Epithelial cell of esophagus (primary cell): ENCODE results near the gene ZDHHC19.

ENCODE experiments used
- DNase-seq: peaks from one replicate; pipeline ENCODE4 v3.0.0; 2010; ENCODE audit warnings: low read depth
- H3K4me3 ChIP-seq: 2 replicates; pipeline ENCODE4 v1.5.1; 2011; ENCODE audit warnings: mild to moderate bottlenecking, low read length, control low read depth
- CTCF ChIP-seq: IDR thresholded peaks from 2 replicates; pipeline ENCODE4 v1.5.1; 2011; ENCODE audit warnings: low read depth, mild to moderate bottlenecking, low read length, control low read depth, inconsistent platforms; ENCODE audit not compliant: insufficient read depth; ENCODE audit errors: missing control alignments

Gene ZDHHC19

GRCh38 chr3:196198771-196199753, 12.1 kb downstream of the ZDHHC19 start:
- peak; percentile 20 for TF ChIP-seq CTCF
- DNase-seq, result peak; percentile 26
- H3K4me3 ChIP-seq, result no peak overlapping the region

GRCh38 chr3:196198081-196198675, 13.0 kb downstream of the ZDHHC19 start:
- no peak for DNase-seq
- TF ChIP-seq CTCF, result no peak
- H3K4me3 ChIP-seq, result no peak overlapping the region

- TF ChIP-seq CTCF, result no peak
- DNase-seq, result no peak
These were observed 13.7 kb downstream of the ZDHHC19 start for GRCh38 chr3:196197524-196197923.

GRCh38 chr3:196195664-196196265, 15.4 kb downstream of the ZDHHC19 start:
- no peak for TF ChIP-seq CTCF
- no peak for DNase-seq
- H3K4me3 ChIP-seq, result no peak overlapping the region

More at GRCh38 chr3:196197524-196197923, 13.7 kb downstream of the ZDHHC19 start:
- no peak overlapping the region for H3K4me3 ChIP-seq

GRCh38 chr3:196194542-196194915, 16.7 kb downstream of the ZDHHC19 start:
- no peak overlapping the region for H3K4me3 ChIP-seq
- no peak for TF ChIP-seq CTCF
- DNase-seq, result no peak

- H3K4me3 ChIP-seq, result no peak overlapping the region
- no peak for TF ChIP-seq CTCF
- no peak for DNase-seq
These were observed 17.3 kb downstream of the ZDHHC19 start for GRCh38 chr3:196193736-196194541.
